ENCODE measurements around the gene RPL34. TPM values are rescaled to one million over a fixed set of nuclear protein-coding genes. Genes with fewer than 3 reads are reported as not detected.

RPL34 gene
- total RNA-seq, 1 experiment from 2014 or later = 695 TPM

DNA sequence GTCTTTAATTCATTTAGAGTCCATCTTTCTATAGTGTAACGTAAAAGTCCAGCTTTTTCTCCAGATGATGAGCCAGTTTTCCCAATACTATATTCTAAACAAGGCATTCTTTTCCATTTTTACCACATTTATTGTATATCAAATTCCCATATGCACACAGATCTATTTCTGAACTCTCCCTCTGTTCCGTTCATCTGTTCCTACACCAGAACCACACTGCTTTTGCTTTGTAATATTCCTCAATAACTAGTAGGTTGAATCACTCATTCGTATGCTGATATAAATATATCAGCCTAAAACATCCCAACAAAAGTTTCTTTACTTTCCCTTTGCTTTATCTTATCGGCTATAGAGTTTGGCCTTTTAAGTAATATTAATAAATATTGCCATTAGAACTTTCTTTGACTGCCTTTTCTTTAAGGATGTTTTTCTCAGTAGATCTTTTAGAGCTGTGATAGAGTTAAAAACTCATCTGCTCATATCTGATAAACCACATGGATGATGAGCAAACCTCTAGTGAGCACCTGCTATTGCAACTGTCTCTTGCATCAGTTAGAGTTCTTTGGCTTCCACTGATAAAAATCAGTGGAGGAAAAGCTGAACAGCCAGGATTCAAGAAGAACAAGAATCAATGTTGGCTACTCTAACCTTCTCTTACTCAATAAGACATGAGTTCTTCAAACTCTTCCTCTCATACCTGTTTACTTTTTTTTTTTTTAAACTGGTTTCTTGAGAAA, 13.1 kb upstream of the RPL34 start:
- no peak overlapping the region for H2AFZ ChIP-seq (ENCODE audit: low read length)
- no peak for ATAC-seq

DNA sequence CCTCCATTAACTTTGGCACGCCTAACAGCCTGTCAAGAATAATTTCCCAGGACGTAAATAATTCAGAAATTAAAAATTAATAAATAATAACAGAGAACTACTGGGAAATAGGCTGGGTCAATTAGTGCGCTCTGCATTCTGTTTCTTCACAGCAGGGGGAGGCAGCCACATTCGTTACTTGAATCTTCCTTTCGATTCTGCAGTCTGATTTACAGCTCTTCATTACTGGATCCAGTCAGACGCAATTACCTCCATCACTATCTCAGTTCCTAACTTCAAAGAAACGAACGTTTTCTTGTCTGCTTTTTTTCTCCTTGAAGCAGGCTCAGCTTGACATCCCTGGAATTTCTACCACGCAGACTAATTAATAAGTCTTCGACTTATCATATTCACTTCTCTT, 9.0 kb upstream of the RPL34 start:
- TF ChIP-seq, protein P1, sequence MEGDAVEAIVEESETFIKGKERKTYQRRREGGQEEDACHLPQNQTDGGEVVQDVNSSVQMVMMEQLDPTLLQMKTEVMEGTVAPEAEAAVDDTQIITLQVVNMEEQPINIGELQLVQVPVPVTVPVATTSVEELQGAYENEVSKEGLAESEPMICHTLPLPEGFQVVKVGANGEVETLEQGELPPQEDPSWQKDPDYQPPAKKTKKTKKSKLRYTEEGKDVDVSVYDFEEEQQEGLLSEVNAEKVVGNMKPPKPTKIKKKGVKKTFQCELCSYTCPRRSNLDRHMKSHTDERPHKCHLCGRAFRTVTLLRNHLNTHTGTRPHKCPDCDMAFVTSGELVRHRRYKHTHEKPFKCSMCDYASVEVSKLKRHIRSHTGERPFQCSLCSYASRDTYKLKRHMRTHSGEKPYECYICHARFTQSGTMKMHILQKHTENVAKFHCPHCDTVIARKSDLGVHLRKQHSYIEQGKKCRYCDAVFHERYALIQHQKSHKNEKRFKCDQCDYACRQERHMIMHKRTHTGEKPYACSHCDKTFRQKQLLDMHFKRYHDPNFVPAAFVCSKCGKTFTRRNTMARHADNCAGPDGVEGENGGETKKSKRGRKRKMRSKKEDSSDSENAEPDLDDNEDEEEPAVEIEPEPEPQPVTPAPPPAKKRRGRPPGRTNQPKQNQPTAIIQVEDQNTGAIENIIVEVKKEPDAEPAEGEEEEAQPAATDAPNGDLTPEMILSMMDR (conservative IDR thresholded peaks at IDR 0.05; ENCODE audit: low read depth, low read length) = no peak
- no peak for TF ChIP-seq EZH2phosphoT487 (IDR thresholded peaks at IDR 0.05; ENCODE audit: borderline replicate concordance, low read length)
- no peak for TF ChIP-seq EZH2 (IDR thresholded peaks at IDR 0.05; ENCODE audit: low read length, unreplicated experiment)
- Histone ChIP-seq H3K27me3 (ENCODE audit: low read length) (no peaks in the 10 kb centered on the region), H3K4me2 (ENCODE audit: low read length) (no peak overlapping the region), H3K9ac (ENCODE audit: low read length) (no peak overlapping the region), H3K9me2 (replicated peaks; ENCODE audit: low read length) (no peaks in the 10 kb centered on the region), H3K36me3 (ENCODE audit: low read depth, low read length) (no peaks in the 10 kb centered on the region), H3K79me2 (ENCODE audit: low read length) (no peaks in the 10 kb centered on the region), H3F3A (ENCODE audit: low read length, unreplicated experiment) (no peaks in the 10 kb centered on the region), H2AFZ (ENCODE audit: low read length) (no peak overlapping the region), H3K27ac (ENCODE audit: low read length) (no peak overlapping the region), H4K20me1 (ENCODE audit: low read length) (no peaks in the 10 kb centered on the region), H3K4me1 (ENCODE audit: insufficient read depth, low read length) (no peaks in the 10 kb centered on the region), H3K4me3 (ENCODE audit: low read length) (no peak overlapping the region), H3K9me3 (ENCODE audit: low read length) (no peaks in the 10 kb centered on the region)
- DNase-seq (no peak), ATAC-seq (no peak)
- CTCF ChIA-PET = no interaction called here
- no TSS peak for BruUV-seq (replicated peaks)
- intact Hi-C loops (cut with micrococcal nuclease) = no loop called here
- POLR2A ChIA-PET (ENCODE audit: unreplicated experiment) = interaction anchor here (0.7 kb wide), 1 partner anchor 78 kb away, joined by 4 read pairs; no protein-coding TSS in a partner anchor

More for the DNA sequence above, 13.1 kb upstream of the RPL34 start:
- TF ChIP-seq EZH2phosphoT487 (IDR thresholded peaks at IDR 0.05; ENCODE audit: borderline replicate concordance, low read length) (no peak), EZH2 (IDR thresholded peaks at IDR 0.05; ENCODE audit: low read length, unreplicated experiment) (no peak)
- TF ChIP-seq, protein P1 (conservative IDR thresholded peaks at IDR 0.05; ENCODE audit: low read depth, low read length) = no peak
- H3K4me3 ChIP-seq (ENCODE audit: low read length) = no peak overlapping the region
- no peaks in the 10 kb centered on the region for H3K79me2 ChIP-seq (ENCODE audit: low read length)
- CTCF ChIA-PET = no interaction called here
- no peak overlapping the region for H3K4me2 ChIP-seq (ENCODE audit: low read length)
- H3K4me1 ChIP-seq (ENCODE audit: insufficient read depth, low read length) = no peaks in the 10 kb centered on the region
- no peak for DNase-seq
- no peaks in the 10 kb centered on the region for H4K20me1 ChIP-seq (ENCODE audit: low read length)
- no peaks in the 10 kb centered on the region for H3F3A ChIP-seq (ENCODE audit: low read length, unreplicated experiment)
- no peaks in the 10 kb centered on the region for H3K9me2 ChIP-seq (replicated peaks; ENCODE audit: low read length)
- H3K9ac ChIP-seq (ENCODE audit: low read length) = no peak overlapping the region
- no peaks in the 10 kb centered on the region for H3K27me3 ChIP-seq (ENCODE audit: low read length)
- no peak overlapping the region for H3K27ac ChIP-seq (ENCODE audit: low read length)
- no peaks in the 10 kb centered on the region for H3K9me3 ChIP-seq (ENCODE audit: low read length)
- no peaks in the 10 kb centered on the region for H3K36me3 ChIP-seq (ENCODE audit: low read depth, low read length)
- no TSS peak for BruUV-seq (replicated peaks)
- POLR2A ChIA-PET (ENCODE audit: unreplicated experiment) = no interaction called here
- intact Hi-C loops (cut with micrococcal nuclease) = no loop called here

DNA sequence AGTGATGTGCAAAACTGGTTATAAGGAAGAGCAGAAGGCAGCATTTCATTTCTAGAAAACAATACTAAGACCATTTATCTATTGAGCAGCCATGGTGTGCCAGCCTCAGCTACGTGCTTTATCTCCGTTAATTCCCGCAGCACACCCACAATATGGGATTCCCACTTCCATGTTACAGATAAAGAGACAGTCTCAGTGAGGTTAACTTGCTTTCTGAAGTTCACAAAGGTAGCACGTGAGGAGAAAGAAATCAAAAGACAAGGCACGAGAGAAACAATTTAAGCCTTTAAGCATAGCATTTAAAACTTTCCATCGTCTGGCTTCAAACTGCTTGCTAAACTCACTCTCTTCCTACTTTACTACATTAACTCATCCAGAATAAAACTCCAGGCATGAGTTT, 8.0 kb upstream of the RPL34 start:
- POLR2A ChIA-PET (ENCODE audit: unreplicated experiment) = no interaction called here
- Histone ChIP-seq H4K20me1 (ENCODE audit: low read length) (no peaks in the 10 kb centered on the region), H3K36me3 (ENCODE audit: low read depth, low read length) (no peaks in the 10 kb centered on the region), H3K4me3 (ENCODE audit: low read length) (no peak overlapping the region), H3K4me1 (ENCODE audit: insufficient read depth, low read length) (no peaks in the 10 kb centered on the region), H3F3A (ENCODE audit: low read length, unreplicated experiment) (no peaks in the 10 kb centered on the region), H3K4me2 (ENCODE audit: low read length) (no peak overlapping the region), H3K9me3 (ENCODE audit: low read length) (no peaks in the 10 kb centered on the region), H3K79me2 (ENCODE audit: low read length) (no peaks in the 10 kb centered on the region), H3K9me2 (replicated peaks; ENCODE audit: low read length) (no peaks in the 10 kb centered on the region), H3K9ac (ENCODE audit: low read length) (no peak overlapping the region), H2AFZ (ENCODE audit: low read length) (no peak overlapping the region), H3K27ac (ENCODE audit: low read length) (no peak overlapping the region), H3K27me3 (ENCODE audit: low read length) (no peaks in the 10 kb centered on the region)
- ATAC-seq = no peak
- intact Hi-C loops (cut with micrococcal nuclease) = no loop called here
- CTCF ChIA-PET = no interaction called here
- no peak for TF ChIP-seq EZH2phosphoT487 (IDR thresholded peaks at IDR 0.05; ENCODE audit: borderline replicate concordance, low read length)
- TF ChIP-seq EZH2 (IDR thresholded peaks at IDR 0.05; ENCODE audit: low read length, unreplicated experiment) = no peak
- TF ChIP-seq, protein P1 (conservative IDR thresholded peaks at IDR 0.05; ENCODE audit: low read depth, low read length) = no peak
- BruUV-seq (replicated peaks) = no TSS peak
- no peak for DNase-seq
